Glomerular endothelial cell (primary cell): Measurements from ENCODE around the gene ANAPC2. TPM values are rescaled to one million over a fixed set of nuclear protein-coding genes. Genes with fewer than 3 reads are reported as not detected.

Experiments used
- DNase-seq: peaks from one replicate; pipeline ENCODE4 v3.0.0-alpha.2; 2011; ENCODE audit warnings: low read depth, low spot score; ENCODE audit errors: extremely low read depth
- total RNA-seq: library from RNA; depleted of rRNA; stranded (reverse); fragments of >200 nt; gene quantifications from 2 replicates; pipeline ENCODE4 v1.2.3, GENCODE V29; 2015

ANAPC2 gene
- total RNA-seq, 1 donor from 2014 or later, result 34.2 TPM

DNA sequence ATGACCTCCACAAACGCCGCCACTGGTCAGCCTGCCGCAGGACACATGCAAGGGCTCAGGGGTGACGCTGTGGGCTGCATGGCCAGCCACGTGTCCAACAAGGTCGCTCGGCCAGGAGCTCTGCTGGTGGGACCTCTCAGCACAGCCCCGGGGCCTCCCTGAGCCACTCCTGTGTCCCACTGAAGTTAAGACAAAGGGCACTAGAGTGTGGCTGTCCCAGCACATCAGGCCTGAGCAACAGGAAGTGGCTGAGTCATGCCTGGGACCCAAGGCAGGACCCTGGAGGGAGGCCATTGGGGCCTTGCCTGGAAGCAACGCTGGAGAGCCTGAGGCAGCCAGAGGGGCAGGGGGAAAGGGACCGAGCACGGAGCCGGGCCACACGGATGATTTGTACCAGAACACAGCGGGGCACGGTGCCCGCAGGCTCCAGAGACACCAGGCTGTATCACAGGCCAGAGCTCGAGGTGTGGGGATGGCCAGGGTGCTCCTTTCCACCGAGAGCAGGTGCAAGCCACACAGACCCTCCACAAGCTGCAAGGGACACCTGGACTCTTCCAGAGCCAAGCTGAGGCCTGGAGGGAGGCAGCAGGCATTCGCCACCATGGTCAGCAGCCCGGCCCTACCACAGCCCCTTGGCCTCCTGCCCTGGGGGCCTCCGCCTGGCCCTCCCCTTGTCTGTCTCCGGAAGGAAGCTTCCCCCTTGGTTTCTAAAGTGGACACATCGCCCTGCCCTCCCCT, 10.0 kb downstream of the ANAPC2 start:
- no peak for DNase-seq

DNA sequence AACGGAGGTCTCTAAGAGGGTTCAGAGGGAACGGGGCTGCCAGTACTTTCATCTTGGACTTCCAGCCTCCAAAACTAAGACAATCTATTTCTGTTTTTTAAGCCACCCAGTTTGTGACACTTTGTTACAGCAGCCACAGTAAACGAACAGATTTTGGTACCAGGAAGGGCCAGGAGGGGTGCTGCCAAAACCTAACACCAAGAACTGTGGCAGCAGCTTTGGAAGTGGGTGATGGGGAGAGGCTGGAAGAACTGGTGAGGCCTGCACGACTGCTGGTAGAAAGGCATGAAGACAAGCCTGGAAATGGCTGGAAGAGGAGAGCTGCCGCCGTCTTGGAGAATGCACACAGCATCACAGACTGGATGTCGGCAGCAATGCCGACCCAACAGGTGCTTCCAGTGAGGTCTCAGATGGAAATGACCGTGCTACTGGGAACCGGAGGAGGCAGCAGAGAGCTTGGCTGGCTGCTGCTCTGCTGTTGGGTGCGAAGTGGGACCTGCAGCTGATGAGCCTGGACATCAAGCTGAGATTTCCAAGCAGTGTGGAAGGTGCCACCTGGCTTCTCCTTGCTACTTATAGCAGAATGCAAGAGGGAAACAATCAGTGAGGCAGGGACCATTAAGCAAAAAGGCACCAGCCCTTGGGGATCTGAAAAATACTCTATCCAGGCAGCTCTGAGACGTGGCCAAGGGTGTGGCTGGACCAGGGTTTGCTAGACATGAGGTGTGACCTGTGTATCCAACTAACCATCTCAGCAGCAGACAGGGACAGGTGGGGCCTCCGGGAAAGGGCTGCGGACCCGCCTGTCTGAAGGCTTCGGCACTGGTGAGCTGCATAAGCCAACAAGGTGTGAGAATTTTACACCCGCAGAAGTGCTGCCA, 11.8 kb downstream of the ANAPC2 start:
- no peak for DNase-seq

DNA sequence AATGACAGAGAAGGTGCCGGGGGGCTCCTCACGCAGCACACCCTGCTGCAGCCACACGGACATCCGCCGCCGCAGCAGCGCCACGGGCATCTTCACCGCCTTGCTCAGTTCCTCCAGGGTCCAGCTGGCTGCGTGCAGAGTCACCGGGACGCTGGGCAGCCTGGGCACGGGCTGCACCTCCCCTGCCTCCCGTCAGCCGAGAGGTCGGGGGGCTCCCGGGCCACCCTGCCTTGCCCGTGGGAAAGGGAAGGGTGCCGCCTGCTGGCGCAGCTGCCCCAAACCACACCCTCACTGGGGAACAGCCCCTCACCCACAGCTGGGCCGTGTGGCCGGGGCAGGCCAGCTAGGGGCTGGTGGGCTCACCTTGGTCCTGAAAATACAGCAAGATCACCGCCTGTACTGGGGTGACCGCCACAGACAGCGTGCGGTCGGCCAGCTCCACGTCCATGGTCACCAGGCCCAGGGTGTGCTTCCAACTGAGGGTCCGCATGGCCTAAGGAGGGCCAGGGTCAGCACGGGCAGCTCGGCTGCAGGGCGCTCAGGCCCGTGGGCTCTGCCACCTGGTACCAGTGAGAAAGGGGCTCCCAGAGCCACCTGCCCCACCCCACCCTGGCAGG, 12.9 kb downstream of the ANAPC2 start:
- no peak for DNase-seq

DNA sequence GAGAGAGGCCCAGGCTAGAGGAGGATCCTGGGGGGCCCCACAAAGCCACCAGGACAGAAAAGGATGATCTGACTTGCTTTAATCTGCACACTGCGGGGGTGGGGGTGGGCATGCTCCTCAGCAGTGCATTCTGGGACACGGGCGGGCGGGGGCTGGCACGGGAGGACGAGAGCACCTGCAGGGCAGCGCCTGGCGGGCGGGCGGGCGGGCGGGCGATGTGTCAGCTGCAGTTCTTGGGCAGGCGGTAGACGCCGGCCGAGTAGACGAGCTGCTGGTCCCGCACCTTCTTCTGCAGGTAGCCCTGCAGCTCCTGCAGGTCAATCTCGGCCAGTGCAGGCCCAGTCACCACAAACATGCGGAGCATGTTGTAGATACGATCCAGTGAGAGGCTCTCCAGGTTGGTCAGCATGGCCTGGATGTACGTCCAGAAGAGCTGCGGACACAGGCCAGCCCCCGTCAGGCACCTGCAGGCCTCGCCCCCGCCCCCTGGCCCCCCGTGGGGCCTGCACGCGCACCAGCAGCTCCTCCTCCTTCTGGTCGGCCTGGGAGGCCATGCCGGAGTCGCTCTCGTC, 13.6 kb downstream of the ANAPC2 start:
- no peak for DNase-seq

DNA sequence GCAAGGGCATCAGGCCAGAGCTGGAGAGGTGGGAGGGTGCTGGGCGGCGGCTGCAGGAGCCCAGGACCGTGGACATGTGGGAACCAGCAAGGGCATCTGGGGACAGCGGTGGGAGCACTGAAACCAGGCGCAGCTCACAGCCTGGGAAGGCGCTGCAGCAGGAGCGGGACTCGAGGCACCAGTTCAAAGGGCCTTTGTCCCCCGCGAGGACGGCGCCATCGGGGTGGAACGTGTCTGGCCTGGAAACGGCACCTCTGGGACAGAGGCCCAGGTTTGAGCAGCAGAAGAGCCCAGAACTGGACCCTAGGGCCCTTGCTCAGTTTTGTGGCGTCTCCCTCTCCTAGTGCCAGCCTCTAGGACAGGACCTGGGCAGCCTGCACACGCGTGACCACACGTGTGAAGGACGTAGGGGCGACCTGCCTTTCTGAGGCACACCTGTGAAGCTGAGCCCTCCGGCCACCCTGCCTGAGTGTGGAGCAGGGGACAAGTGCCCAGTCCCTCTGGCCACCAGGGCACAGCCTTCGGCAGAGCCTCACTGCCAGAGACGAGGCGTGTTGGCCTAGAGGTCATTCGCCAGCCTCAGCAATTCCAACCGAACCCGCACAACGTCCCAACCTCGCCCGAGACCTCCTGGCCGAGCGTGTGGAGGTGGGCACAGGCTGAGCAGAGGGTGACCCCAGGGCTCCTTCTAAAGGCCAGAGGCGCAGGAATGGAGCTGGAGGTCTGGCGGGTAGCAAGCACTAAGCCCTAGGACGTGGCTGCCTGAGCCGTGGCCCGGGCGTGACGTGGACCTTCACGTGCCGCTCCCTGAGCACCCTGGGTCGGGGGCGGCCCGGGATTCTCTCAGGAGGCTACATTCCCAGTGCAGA, 14.3 kb downstream of the ANAPC2 start:
- DNase-seq, result no peak

DNA sequence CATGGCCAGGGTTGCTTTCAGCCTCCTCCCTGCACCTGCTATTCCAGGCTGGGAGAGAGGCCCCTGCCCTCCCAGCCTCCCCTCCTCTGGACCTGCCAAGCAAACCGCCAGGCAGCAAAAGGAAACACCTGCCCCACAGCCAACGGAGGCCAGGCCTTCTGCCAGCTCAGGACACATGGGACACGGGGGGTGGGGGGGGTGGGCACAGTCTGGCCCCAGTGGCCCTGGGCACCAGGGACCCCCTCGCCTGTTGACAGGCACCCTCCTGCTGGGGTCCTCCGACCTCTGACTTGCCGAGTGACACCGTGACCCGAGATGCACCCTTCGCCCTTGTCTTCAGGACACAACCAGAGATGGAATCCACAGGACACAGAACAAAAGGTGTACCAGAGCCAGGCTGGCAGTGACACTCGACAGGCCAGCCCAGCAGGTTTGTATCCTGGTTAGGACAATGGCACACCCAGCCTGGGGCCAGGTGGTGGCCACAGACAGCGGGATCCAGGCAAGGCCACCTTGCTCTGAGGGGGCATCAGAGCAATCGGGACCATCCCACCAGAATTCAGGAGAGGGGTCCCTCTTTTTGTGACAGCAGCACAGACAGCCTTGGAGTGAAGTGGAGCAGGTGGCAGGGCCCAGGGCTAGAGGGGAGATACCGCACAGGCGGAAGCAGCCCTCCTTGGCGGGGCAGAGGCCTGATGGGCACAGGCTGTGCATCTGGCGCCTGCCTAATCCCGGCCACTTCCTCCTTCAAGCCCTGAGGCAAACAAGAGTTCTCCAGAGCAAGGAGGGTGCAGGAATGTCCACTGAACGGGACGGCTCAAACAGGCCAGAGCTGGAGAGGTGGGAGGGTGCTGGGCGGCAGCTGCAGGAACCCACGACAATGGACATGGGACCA, 15.2 kb downstream of the ANAPC2 start:
- DNase-seq, result no peak

DNA sequence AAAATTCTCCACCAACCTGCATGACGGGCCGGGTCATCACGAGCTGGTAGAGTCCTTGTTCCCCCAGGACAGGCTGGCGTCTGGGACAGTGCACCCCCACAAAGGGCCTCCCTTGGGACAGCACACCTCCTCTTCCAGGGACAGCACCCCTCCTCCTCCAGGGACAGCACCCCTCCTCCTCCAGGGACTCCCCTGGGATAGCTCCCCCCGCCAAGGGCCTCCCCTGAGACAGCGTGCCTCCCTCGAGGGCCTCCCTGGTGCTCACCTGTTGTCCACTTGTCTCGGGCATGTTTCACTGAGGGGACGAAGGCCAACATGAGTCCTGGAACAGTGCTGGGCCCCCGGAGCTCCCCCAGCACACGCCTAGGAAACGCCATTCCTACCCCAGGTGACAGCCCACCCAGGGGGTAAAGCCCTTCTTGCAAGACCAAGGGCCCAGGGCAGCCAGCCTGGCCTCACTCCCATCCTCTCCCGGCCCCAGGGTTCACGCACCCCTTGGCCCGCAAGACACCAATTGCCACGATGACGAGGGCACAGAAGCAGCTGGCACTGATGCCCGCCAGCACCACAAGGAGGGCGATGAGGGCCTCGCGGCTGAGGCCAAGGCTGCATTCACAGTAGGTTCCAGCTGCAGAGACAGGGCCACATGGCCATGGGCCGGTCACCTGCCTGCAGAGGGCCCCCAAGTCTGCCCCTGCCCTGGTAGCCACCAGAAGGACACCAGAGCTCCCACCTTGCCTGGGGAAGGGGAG, 17.0 kb downstream of the ANAPC2 start:
- no peak for DNase-seq

DNA sequence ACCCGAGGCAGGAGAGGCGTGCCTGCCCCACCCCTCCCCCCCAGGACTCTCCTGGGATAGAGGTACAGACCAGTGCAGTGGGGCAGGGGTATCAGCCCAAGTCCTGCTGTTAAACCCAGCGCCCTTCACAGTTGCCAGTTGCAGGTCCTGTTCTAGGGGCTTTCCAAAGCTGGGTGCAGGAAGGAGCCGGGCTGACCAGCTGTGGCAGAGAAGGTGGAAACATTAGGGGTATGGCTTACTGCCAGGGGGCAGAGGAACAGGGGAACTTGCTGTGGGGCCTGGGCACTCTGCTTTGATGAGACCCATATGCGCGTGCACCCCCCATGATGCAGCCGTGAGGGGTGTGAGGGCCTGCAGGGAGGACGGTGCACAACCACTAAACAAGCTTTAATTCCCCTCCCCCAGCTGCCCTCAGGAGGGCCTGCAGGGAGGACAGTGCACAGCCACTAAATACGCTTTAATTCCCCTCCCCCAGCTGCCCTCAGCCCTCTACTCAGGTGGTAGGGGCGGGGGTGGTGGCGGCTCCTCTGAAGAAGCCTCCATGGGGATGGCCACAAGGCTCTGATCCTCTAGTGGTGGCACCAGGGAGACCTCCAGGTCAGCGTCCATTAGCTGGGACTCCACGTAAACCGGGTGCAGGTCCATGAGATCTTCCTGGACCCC, 17.7 kb downstream of the ANAPC2 start:
- DNase-seq, result no peak

DNA sequence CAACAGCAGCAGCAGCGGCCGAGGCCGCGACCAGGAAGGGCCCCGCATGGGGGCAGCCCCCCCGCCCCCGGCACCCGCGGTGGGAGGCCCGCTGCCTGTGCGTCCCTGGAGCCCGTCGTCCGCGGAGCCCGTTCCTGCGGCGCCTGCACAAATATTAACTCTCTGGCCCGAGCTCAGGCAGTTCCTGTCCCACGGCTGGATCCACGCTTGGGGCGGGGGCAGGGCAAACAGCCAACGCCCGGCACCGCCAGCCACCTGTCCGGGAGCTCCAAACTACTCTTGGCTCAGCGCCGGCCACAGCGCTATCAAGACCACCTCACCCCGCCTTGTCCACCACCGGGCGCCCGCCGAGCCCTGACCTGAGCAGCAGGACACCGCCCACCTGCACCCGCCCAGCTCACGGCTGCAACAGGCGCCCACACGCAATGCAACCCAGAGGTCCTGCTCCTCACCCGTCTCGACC, 18.4 kb downstream of the ANAPC2 start, which contains the start of gene LRRC26:
Gene LRRC26 (minus strand): TSS at position 156 of the 463 bp plus-strand sequence. CDS start 108 bp downstream, at position 48.
- DNase-seq, result no peak

DNA sequence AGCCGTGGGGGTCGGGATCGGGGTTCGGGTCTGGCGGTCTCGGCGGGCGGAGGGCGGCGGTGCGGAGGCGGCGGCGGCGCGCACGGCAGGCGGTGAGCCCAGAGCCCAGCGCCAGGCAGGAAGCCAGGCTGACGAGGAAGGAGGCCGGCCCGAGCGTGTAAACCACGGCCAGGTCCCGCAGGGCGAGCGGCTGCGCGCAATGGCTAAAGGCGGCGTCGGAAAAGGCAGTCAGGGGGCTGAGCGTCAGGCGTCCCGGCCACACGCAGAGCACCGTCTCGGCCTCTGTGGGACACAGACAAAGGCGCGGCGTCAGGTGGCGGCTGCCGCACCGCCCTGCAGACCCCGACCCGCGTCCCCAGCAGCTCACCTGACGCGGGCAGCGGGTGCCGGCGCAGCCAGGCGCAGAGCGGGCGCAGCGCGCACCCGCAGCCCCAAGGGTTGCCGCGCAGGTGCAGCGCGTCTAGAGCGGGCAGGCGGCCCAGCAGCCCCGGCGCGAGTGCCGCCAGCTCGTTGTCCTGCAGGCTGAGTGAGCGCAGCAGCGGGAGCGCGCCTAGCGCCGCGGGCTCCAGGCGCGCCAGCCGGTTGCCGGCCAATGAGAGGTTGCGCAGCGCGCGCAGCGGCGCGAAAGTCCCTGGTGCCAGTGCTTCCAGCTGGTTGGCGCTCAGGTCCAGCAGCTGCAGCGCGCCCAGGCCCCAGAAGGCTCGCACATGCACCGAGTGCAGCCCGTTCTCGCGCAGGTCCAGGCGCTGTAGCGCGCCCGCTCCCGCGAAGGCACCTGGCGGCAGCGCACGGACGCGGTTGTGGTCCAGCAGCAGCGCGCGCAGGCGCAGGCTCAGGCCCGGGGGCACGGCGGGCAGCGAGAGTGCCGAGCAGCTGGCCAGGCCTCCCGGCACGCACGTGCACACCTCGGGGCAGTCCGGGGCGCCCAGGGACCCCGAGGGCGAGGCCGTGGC, 19.2 kb downstream of the ANAPC2 start:
- no peak for DNase-seq

DNA sequence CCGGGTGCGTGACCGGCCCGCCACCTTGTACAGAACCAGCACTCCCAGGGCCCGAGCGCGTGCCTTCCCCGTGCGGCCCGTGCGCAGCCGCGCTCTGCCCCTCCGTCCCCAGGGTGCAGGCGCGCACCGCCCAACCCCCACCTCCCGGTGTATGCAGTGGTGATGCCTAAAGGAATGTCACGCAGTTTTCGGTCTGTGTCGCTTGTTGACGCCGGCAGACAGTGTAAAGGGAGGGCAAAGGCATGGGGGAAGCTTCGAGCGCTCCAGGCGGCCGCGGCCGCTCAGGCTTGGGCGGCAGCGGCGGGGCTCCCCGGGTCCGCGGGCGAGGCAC, 19.8 kb downstream of the ANAPC2 start:
- DNase-seq, result no peak

DNA sequence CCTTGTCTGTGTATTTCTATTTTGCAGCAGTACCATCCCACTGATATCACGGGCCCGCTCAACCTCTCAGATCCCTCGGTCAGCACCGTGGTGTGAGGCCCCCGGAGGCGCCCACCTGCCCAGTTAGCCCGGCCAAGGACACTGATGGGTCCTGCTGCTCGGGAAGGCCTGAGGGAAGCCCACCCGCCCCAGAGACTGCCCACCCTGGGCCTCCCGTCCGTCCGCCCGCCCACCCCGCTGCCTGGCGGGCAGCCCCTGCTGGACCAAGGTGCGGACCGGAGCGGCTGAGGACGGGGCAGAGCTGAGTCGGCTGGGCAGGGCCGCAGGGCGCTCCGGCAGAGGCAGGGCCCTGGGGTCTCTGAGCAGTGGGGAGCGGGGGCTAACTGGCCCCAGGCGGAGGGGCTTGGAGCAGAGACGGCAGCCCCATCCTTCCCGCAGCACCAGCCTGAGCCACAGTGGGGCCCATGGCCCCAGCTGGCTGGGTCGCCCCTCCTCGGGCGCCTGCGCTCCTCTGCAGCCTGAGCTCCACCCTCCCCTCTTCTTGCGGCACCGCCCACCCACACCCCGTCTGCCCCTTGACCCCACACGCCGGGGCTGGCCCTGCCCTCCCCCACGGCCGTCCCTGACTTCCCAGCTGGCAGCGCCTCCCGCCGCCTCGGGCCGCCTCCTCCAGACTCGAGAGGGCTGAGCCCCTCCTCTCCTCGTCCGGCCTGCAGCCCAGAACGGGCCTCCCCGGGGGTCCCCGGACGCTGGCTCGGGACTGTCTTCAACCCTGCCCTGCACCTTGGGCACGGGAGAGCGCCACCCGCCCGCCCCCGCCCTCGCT, 20.4 kb downstream of the ANAPC2 start:
- DNase-seq, result no peak

DNA sequence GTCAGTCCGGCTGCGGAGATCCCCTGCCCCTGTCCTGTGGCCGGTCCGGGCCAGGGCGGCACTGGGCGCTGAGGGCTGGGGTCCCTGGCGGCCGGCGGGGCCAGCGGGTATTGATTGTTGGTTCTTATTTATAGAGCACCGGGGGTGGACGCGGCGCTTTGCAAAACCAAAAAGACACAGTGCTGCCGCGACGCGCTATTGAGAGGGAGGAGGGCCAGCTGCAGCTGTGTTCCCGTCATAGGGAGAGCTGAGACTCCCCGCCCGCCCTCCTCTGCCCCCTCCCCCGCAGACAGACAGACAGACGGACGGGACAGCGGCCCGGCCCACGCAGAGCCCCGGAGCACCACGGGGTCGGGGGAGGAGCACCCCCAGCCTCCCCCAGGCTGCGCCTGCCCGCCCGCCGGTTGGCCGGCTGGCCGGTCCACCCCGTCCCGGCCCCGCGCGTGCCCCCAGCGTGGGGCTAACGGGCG, 21.0 kb downstream of the ANAPC2 start:
- DNase-seq, result no peak

DNA sequence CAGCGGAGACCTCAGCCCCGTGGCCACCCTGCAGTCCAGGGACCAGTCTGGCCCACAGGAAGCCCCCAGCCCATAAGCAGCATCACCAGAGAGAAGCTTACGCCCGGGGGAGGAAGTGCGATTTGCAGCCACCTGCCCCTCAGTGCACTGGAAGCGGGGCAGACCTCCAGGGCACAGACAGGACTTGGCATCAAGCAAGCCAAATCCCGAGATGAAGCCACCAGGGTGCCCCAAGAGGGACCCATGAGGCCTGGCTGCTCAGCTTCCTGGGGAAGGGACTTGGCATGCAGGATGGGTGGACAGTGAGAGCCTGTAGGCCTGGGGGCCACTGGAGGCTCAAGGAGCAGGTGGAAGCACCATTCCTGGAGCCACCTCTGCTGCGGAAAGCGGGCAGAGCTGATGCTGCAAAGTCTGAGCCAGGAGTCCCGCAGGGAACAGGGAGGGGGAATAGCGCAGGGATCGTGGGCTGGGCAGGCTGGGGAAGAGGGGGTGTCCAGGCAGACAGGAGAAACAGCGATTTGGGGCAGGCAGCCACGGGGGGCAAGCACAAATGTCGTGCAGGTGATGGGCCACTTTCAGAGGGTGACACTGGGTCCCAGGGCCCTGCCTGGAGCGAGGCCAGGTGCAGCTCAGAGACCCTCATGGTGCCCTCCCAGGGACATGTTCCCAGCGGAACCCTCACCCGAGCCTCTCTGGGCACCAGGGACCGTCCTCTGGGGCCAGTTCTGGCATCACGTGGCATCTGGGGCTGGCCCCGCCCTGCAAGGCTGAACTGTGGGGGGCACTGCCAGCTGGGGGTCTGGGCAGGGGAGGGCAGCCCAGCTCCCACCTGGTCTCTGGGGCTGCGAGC, 21.8 kb downstream of the ANAPC2 start:
- DNase-seq, result no peak

DNA sequence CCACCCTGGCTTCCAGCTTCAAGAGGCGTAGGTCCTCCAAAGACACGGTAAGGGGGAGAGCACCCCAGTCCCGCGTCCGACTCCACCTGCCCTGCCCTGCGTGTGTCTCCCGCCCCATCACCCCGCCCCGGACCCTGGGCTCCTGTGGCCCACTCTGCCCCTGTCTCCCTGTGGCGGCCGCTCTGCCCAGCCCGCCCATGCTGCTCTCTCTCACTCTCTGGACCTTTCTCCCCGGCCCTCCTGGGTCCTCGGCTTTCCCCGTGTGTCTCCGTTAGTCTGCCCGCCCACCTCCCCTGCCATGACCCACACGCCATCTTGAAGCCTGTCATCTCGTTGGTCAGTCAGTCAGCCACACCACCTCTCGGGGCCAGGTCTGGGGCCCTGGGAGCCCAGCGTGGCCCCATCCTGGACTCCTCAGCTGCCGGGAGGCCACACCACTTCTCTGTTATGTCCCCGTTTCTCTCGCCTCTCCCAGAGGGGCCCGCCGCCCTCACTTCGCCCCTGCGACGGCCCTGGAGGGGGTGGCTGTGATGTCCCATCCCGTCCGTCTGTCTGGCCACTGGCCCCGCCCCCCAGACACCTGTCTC, 23.0 kb downstream of the ANAPC2 start:
- DNase-seq, result no peak
